Gastroesophageal sphincter (tissue), 3 donors: ENCODE measurements around the gene TUBB4B.

Source experiments
- CTCF ChIP-seq, 4 experiments: fragments of 200-600 bp in 2 of 4; fragments of 450-650 bp in 2 of 4; sonication (generic) in 1 of 4; IDR thresholded peaks; one replicate each; pipeline ENCODE4 v1.5.1; 2017 to 2019; ENCODE audit warnings: antibody characterized with exemption in 4 of 4, mild to moderate bottlenecking in 2 of 4, moderate library complexity in 2 of 4
- EP300 ChIP-seq: sonication (generic); formaldehyde crosslinking; IDR thresholded peaks from one replicate; pipeline ENCODE4 v1.6.1; 2017; ENCODE audit warnings: antibody characterized with exemption, mild to moderate bottlenecking

- TF ChIP-seq EP300, result no peak
- no peak for TF ChIP-seq CTCF (IDR thresholded peaks at IDR 0.05)
These were observed 16.0 kb upstream of the TUBB4B start, which contains the start of gene CYSRT1 for GRCh38 chr9:137224830-137225694.
